SHP77 (cell line): ENCODE results near the gene COTL1.

Experiments
- DNase-seq, 2 experiments: peaks; one replicate each; lab custom pipeline; 2025; lab: John Stamatoyannopoulos, UW

COTL1 gene

DNA sequence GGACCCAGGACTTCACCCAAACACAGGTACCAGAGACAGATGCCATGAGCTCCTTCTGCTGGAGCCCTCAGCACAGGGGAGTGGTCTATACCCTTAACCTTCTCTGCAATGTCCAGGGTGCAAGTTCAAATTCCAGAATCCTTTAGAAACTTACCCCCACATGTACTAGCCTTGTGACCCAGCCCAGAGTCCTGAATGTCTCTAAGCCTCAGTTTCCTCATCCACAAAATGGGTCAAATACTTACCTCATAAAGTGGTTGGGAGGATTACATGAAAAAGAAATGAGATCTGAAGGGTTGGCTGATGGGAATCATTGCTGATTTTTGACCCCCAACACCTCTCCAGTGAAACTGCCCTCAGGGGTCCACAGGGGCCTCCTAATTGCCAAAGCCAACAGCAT, 21.7 kb downstream of the COTL1 start:
- no peak for DNase-seq

DNA sequence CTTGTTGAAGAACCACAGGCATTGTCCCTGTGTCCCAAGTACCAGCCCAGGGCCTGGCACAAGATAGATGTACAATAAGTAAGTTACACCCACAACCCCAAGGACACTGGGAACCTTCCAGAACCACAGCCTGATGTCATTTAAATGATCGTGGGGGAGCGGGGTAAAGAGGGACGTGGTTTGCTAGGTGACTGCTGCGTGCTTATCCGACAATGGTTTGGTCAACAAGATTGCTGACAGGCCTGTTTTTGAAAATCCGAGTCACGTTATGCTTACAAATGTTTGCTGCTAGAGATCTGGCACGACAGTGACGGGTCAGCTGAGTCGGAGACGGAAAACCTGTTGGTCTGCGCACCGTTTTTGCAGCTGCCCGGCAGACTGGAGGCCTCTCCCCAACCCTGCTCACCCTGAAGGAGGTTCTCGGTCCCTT, 22.8 kb downstream of the COTL1 start:
- DNase-seq, result no peak

DNA sequence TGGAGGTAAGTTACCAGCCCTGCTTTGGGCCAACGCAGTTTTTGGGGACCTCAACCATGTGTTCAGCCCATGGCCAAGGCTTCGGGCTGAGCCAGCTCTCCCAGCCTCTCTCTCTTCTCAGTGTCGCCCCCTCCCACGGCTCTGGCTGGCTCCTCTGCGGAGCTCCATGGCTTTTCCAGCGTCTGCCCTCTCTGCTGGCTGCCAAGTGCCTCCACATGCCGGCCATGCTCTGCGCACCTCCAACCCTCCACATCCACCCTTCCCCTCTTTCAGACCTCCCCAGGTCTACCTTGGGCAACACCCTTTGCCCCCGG, 23.2 kb downstream of the COTL1 start:
- no peak for DNase-seq

DNA sequence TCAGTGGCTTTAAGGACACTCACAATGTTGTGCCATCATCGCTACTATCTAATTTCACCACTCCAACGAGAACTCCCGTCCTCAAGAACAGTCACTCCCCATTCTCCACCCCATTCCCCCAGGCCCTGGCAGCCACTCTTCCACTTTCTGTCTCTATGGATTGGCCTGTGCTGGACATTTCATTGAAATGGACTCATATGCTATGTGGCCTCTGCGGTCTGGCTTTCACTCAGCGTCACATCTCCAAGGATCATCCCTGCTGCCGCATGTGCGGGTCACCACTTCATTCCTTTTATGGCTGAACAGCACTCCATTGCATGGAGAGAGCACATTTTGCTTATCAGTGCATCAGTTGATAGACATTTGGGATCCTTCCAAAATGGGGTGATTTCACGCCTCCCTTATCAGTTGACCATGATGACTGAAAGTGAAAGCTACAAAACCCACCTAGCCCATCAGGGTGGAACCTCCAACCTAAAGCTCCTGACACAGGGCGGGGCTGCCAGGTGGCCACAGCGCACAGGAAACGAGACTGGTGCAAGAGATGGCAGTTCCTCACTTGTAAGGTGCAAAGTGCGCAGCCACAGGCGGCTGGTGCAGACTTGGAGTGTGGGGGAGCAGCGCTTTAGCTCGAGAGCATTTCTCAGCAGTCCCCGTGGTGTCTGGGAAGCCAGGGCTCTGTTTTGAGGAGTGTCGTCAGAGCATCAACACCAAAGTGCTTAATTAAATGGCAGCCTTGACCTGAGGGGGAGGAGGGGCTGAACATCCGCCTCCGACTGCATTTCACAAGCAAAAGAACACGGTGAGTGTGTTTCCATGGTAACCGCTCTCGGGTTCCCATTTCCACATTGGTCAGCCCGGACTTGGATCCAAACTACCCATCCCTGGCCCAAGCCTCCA, 23.8 kb downstream of the COTL1 start:
- DNase-seq, result no peak

DNA sequence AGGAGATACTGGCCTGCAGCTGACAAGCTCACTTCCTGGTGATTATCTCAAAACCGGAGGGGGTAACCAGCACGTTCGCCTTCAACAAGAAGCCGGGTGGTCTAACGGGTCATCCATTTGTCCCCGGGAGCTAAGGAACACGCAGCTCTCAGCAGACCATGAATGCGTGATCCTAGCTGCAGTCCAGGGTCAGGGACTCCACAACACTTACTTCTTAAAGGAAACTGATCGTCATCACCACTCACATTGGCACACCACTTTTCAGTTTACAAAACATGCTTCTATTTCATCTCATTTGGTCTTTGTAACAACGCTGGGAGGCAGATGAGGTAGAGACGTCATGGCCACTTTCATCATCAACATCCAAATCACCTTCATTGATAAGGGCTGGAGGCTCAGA, 25.2 kb downstream of the COTL1 start:
- no peak for DNase-seq

DNA sequence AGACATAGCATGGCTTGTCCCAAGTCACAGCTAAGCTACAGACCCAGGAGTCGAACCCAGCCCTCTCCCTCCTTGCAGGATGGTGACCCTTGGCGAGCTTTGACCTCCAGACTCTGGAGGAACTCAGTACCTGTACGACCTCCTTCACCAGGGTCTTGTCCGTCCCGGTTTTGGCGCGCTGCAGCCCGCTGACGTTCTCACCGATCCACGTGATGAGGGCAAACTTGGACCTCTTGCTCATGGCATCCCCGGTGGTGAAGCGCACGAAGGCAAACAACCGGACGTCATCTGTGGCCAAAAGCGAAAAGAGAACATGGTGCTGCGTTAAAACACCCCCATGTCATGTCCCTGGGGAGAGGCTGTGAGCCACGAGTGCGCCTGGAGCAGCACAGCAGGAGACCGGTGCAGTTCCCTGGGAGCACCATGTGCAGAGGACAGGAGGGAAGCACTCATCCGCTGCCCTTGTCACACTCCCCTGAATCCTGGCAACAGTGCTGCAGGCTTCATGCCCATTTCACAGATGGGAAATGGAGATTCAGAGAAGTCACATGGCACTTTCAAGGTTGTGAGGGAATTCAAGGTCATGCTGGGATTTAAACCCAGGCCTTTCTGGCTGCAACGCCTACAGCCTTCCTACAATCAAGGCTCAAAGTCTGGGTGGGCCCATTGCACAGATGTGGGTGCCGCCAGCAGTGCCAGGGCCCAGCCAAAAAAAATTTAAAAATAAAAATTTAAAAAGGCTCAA, 27.7 kb downstream of the COTL1 start:
- DNase-seq, result no peak

DNA sequence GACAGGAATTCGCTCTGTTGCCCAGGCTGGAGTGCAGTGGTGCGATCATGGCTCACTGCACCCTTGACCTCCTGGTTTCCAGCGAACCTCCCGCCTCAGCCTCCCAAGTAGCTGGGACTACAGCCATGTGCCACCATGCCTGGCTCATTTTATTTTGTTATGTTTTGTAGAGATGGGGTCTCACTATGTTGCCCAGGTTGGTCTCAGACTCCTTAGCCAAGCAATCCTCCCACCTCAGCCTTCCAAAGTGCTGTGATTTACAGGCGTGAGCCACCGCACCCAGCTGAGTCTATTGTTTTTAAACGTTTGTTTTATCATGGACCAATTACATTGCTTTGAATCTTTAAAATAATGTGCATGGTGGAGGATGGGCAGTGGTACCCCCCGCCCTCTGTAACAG, 28.9 kb downstream of the COTL1 start:
- no peak for DNase-seq

DNA sequence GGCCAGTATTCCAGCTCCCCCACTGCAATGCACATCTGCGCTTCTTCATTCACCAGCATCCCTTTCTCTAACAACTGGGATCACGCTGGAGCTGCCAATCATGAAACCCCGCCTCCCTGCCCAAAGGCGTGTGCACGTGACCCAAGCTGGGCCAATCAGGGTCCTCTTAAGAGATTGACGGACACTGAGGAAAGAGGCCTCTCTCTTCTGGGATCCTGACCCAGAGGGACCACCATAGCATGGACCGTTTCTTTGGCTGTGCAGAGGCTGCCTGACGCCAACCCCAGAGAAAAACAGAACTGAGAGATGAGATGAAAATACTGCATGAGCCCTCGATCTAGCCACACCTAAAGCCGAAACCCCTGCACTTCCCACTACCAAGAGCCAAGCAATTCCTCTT, 32.0 kb downstream of the COTL1 start:
- no peak for DNase-seq

DNA sequence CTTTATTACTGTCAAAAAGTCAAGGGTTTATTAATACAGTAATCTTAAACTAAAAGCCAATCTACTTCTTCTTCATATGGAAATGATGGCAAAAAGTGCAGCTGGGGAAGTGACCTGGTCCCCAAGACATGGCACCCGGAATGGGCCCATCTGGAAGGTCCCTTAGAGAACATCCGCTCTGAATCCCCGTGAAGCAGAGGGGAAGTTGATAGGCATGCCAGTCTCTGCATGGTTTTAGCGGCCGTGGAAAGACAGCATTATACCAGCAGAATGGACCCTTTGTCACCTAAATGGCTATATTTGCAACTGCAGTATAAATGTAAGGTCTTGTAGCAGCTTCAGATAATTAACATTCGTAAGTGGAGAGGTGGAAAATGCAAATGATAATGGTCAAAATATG, 32.4 kb downstream of the COTL1 start:
- no peak for DNase-seq

DNA sequence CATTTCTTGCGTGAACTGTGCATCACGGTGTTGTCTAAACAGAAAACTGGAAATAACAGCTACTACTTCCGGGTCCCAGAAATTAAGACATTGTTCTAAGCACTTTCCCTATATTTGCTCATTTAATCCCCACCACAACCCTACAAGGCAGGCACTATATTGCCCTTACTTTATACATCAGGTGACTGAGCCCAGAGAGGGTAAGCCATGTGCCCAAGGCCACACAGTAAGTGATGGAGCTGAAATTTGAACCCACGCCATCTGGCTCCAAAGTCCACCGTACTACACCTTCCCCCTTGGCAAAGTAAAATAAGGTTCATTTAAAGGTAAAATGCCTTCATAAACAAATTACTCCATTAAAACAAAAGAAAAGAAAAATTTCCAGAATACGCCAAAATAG, 33.2 kb downstream of the COTL1 start:
- DNase-seq, result no peak

DNA sequence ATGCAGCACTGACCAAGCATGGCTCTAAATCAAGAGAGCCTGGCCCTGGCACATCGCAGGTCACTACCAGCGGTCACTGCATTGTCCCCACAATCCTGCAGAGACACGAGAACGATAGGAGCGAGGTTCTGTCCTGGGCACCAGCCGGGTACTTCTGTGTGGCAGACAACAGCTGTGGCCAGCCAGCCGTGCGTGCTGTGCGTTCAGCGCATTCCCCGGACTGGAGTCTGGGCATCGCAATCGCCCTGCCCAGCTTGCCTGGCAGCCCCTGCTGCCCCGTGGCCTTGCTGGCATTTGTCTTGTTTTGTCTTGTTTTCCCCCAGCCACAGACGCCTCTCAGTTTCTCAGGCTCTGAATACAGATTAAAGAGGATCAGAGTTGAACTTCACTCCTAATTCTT, 33.9 kb downstream of the COTL1 start:
- no peak for DNase-seq

DNA sequence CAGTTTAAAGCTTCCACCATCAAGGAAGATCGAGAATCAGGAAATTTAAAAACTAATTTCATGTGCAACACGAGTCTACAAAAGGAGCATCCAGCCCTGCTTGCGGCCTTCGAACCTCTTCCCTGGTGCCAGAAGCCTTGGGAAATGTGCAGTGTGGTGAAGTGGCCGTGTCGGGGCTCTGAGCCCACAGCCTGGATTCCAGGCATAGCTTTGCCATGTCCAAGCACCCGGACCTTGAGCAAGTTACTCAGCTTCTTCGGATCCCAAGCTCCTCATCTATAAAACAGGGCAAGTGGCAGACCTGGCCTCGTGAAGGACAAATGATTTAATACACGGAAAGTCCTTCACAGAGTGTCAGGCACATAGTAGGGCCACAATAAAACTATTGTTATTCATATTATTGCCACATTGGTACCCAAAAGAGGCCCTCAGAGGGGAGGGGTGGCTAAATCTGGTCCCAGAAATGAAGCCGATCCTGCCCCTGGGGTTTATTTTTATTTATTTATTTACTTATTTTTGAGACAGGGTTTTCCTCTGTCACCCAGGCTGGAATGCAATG, 34.8 kb downstream of the COTL1 start:
- DNase-seq, result no peak

DNA sequence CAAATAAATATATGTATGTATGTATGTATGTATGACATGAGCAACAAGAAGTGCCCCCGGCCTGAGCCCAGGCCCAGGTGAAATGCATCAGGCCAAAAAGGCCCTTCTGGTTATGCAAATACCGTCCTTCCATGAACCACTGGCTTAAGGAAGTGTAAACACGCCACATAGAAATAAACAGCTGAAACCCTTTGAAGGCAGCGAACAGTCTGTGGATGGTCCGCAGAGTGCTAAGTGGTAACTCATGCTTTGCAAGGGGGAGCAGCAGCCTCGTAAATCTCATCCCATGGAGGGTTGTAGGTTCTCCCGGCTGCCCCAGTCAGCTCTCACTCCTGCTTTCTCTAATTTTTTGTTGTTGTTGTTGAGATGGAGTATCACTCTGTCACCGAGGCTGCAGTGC, 36.7 kb downstream of the COTL1 start:
- no peak for DNase-seq

DNA sequence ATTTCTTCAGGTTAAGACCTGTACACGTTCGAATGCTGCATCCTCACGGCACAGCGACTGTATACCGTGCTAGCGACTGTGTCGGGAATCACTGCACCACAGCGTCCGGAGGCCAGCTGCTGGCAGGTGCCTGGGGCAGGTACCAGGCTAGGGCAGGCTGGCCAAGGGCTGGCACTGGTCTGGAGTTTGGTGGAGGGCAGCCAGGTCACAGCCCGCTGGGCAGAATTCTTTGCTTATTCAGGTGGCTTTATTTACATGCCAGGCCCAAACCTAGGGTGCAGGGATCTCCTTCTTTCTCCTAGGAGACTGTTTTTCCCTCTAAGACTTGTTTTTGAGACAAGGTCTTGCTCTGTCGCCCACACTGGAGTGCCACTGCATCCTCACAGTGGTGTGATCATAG, 37.9 kb downstream of the COTL1 start:
- no peak for DNase-seq

DNA sequence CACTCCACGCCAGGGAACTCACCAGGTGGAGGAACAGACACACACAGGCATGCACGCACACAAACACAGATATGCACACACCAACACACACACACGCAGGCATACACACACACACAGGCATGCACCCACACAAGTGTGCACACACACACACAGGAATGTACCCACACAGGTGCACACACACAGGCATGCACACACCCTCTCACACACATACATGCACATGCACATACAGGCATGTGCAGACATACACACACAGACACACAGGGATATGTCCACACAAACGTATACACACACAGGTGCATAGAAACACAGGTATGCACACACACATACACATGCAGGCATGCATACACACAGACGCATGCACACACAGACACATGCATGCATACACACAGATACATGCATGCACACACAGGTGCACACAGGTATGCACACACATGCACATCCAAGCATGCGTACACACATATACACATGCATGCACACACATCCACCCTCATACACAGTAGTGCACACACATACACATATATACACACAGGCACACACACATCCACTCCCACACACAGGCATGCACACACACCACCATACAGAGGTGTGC, 39.2 kb downstream of the COTL1 start:
- DNase-seq, result no peak

DNA sequence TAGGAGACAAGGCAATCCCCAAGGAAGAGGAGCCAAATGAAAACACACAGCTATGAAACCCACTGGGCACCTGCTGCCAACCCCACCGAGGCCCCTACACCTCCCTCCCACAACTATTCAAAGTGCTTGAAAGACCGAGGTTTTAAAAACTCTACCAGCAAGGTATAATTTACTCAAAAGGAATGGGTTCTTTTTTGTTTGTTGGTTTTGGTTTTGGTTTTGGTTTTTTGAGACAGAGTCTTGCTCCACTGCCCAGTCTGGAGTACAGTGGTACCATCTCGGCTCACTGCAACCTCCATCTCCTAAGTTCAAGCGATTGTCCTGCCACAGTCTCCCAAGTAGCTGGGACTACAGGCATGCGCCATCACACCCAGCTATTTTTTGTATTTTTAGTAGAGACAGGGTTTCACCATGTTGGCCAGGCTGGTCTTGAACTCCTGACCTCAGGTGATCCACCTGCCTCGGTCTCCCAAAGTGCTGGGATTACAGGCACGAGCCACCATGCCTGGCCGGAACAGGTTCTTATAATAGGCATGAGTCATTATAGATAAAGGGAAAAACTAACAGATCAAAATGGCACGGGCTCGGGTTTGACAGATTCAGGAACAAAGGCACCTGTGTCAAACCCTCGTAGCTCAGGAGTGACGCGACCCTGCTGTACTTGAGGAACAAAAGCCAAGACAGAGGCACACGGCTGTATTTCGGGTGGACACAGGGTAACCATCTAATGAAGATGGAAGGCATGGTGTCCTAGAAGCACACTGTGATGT, 40.7 kb downstream of the COTL1 start:
- no peak for DNase-seq

DNA sequence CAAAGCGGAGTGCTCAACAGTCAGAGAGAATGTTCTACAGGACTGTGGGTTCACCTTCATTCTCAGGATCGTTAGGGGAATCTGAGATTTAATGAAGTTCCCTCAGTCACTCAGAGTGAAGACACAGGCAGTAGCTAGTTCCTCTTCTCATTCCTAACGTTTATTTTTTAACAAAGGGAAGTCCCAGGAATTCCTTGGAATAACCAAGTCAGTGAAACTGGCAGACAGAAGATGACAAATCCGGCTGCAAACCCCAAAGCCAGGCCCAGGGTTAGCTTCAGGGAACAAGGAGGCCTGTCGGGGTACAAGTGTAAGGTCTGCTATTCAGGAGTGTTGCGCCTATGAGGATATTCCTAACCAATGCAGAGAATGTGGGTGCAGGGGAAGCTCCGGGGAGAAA, 42.0 kb downstream of the COTL1 start:
- no peak for DNase-seq

DNA sequence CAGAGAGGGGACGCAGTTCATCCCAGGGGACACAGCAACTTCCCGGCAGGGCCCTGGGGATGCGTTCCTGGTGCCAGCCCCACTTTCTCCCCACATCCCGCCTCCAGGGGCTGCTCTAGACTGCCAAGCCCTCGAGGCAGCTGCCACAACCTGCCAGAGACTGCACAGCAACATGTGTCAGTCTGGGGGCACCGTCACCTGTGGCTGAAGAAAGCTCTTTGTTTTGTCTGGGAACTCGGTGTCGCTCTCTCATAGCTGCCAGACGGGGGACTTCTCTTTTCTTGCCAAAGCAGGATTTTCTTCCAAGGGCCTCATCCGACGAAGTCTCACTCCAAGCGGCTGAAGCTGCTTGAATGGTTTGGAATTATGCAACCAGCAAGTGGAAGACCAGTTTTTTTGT, 43.7 kb downstream of the COTL1 start:
- no peak for DNase-seq

DNA sequence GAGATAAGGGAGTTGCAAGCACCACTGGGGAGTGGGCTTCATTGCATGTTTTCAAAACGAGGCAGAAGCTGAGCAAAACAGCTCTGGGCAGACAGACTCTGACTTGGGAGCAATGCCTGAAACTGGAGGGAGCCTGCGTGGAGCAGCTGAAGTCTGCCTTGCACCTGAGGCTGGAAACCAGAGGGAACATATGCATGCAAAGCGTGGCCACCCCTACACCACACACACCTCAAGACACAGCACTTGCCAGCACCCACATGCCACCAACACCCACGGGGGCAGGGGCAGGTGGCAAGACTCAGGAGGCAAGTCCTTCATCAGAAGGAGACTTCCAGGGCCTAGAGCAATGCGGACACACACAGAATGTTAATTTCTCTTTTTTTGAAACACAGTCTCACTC, 45.8 kb downstream of the COTL1 start:
- no peak for DNase-seq

DNA sequence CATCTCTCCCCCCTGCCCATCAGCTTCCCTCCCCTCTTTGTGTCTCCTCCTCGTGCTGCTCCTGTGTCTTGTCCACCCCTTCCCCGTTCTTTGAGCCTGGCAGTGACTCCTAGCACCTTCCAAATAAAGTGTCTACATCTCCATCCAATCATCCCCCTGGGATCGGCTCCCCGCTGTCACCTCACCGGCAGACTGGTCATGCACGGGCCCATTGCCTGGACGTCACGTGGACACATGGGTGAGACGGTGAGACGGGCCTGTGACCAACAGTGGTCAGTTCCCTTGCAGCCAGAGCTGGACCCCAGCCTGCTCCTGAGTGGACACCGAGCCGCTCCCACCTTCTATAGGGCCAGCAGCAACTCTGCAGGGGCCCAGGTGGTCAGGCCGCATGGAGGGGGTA, 46.4 kb downstream of the COTL1 start:
- no peak for DNase-seq

DNA sequence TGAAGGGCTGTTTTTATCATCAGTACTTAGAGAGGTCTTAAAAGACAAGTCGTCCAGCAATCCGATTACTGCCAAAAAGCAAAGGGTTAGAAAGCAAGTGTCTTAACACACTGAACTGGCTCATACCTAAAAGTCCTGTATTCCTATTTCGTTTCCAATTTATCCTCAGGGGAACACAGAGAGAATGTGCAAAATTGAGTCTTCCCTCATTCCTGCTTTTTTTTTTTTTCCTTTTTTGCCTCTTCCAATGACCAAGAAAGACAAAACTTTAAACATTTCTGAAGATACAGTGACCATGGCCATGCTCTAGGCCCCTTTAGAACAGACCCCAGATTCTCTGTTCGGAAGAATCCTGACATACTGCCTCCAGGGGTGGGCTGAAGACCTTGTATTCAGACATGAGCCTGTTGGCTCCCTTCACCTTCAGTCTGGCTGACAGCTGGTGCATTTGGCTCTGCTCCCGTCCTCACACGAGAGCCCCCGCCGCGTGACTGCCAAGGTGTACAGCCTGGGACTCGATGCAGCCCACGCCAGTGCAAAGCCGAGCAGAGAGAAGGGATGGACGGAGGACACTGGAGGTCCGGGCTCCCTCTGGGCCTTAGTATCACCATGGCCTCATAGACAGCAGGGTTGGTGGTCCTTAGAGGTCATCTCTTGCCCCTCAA, 47.0 kb downstream of the COTL1 start:
- DNase-seq, result no peak
